Measurements from ENCODE around the gene FSTL3. TPM values are rescaled to one million over a fixed set of nuclear protein-coding genes. Genes with fewer than 3 reads are reported as not detected.

Gene FSTL3
- total RNA-seq, 1 experiment from 2014 or later = 32.5 TPM

DNA sequence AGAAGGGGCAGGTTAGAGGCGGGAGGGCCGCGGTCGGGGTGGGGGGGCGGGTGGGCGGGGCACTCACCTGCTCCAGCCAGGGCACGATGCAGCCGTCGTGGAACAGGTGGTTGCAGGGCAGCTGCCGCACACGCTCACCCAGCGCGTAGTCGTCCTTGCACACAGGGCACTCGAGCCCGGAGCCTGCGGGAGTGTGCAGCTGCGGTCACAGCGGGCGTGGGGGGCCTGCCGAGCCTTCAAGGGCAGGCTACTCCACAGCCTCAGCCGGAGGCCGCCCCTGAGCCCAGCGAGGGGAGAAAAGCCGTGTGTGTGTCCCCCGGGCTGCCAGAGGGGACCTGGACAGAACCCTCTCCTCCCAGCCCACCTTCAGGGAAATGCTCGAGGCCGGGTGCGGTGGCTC is 27.9 kb upstream of the FSTL3 start:
- no peak overlapping the region for H3K4me3 ChIP-seq (ENCODE audit: low read depth in 2 of 2, low read length in 2 of 2)
- H3K9me3 ChIP-seq (ENCODE audit: control insufficient read depth, insufficient read depth, low read depth, low read length) = no peaks in the 10 kb centered on the region
- TF ChIP-seq SIN3A (IDR thresholded peaks at IDR 0.05; ENCODE audit: borderline replicate concordance, insufficient read depth, low read depth, low read length) = no peak
- no peak for TF ChIP-seq TCF7L2 (IDR thresholded peaks at IDR 0.05; ENCODE audit: low read depth, low read length)
- TF ChIP-seq POLR2AphosphoS5 (IDR thresholded peaks at IDR 0.05; ENCODE audit: low read depth, low read length) = no peak
- TF ChIP-seq, protein P1, sequence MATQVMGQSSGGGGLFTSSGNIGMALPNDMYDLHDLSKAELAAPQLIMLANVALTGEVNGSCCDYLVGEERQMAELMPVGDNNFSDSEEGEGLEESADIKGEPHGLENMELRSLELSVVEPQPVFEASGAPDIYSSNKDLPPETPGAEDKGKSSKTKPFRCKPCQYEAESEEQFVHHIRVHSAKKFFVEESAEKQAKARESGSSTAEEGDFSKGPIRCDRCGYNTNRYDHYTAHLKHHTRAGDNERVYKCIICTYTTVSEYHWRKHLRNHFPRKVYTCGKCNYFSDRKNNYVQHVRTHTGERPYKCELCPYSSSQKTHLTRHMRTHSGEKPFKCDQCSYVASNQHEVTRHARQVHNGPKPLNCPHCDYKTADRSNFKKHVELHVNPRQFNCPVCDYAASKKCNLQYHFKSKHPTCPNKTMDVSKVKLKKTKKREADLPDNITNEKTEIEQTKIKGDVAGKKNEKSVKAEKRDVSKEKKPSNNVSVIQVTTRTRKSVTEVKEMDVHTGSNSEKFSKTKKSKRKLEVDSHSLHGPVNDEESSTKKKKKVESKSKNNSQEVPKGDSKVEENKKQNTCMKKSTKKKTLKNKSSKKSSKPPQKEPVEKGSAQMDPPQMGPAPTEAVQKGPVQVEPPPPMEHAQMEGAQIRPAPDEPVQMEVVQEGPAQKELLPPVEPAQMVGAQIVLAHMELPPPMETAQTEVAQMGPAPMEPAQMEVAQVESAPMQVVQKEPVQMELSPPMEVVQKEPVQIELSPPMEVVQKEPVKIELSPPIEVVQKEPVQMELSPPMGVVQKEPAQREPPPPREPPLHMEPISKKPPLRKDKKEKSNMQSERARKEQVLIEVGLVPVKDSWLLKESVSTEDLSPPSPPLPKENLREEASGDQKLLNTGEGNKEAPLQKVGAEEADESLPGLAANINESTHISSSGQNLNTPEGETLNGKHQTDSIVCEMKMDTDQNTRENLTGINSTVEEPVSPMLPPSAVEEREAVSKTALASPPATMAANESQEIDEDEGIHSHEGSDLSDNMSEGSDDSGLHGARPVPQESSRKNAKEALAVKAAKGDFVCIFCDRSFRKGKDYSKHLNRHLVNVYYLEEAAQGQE (IDR thresholded peaks at IDR 0.05; ENCODE audit: insufficient read depth in 1 of 2, low read depth in 2 of 2, low read length in 1 of 2) = no peak
- TF ChIP-seq, protein P2, sequence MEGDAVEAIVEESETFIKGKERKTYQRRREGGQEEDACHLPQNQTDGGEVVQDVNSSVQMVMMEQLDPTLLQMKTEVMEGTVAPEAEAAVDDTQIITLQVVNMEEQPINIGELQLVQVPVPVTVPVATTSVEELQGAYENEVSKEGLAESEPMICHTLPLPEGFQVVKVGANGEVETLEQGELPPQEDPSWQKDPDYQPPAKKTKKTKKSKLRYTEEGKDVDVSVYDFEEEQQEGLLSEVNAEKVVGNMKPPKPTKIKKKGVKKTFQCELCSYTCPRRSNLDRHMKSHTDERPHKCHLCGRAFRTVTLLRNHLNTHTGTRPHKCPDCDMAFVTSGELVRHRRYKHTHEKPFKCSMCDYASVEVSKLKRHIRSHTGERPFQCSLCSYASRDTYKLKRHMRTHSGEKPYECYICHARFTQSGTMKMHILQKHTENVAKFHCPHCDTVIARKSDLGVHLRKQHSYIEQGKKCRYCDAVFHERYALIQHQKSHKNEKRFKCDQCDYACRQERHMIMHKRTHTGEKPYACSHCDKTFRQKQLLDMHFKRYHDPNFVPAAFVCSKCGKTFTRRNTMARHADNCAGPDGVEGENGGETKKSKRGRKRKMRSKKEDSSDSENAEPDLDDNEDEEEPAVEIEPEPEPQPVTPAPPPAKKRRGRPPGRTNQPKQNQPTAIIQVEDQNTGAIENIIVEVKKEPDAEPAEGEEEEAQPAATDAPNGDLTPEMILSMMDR (IDR thresholded peaks at IDR 0.05) = no peak
- in situ Hi-C loops (cut with HindIII; ENCODE audit: low pct_unique_long_range_greater_than_20kb, low sequenced_read_pairs) (no loop called here), intact Hi-C loops (cut with micrococcal nuclease; ENCODE audit: unreplicated experiment) (no loop called here)
- no TSS peak for BruUV-seq (replicated peaks)
- H3K27ac ChIP-seq (ENCODE audit: low read length) = no peak overlapping the region
- DNase-seq (ENCODE audit: low read depth, low spot score) (no peak), ATAC-seq (no peak)
- no peaks in the 10 kb centered on the region; the same call in none of the 2 replicates for H3K36me3 ChIP-seq (ENCODE audit: control insufficient read depth, insufficient read depth, low read length)
- no peaks in the 10 kb centered on the region for H3K27me3 ChIP-seq (ENCODE audit: control insufficient read depth, insufficient read depth, low read length)
- POLR2A ChIA-PET = no interaction called here
- CTCF ChIA-PET = no interaction called here
- H3K4me1 ChIP-seq (ENCODE audit: control insufficient read depth, insufficient read depth, low read length) = no peaks in the 10 kb centered on the region

DNA sequence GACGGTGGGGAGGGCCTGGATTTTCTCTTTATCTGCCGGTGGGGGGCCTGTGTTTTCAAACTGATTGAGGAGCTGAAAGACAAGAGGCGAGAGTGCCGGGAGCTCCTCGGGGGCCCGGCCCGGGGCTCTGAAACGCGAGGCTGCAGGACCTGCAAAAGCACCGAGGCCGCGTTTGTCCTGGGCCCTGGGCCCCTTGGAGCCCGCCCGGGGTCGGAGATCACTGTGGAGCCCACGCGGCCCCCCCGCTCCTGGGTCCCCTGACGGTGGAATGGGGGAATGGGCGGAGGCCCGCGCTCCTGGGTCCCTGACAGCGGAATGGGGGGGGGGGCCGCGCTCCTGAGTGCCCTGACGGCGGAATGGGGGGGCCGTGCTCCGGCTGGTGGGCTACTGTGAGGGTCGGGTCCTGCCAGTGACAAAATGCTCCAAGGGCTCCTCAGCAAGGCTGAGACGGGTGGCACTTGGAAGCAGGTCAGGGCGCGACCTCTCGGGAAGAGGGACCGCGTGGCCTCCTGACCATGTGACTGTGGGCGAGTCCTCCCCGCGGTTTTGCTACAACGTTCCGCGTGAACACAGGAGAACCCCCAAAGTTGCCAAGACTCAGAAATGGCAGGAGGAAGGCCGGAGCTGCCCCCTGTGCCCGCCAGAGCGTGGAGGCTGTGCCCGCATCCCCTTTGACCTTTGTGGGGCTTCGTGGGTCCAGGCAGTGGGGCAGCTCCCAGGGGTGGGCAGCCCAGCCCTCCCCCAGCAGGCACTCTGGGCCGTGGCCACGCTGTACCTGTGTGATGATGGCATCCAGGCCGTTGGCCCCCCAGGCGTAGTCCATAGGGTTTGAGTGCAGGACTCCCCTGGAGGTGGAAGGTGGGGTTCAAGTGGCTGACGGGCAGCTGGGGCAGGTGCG is 27.0 kb upstream of the FSTL3 start:
- Histone ChIP-seq H3K4me1 (ENCODE audit: control insufficient read depth, insufficient read depth, low read length) (no peaks in the 10 kb centered on the region), H3K36me3 (ENCODE audit: control insufficient read depth, insufficient read depth, low read length) (no peaks in the 10 kb centered on the region; the same call in none of the 2 replicates), H3K9me3 (ENCODE audit: control insufficient read depth, insufficient read depth, low read depth, low read length) (no peaks in the 10 kb centered on the region), H3K27me3 (ENCODE audit: control insufficient read depth, insufficient read depth, low read length) (no peaks in the 10 kb centered on the region), H3K4me3 (ENCODE audit: low read depth in 2 of 2, low read length in 2 of 2) (no peak overlapping the region), H3K27ac (ENCODE audit: low read length) (no peak overlapping the region)
- in situ Hi-C loops (cut with HindIII; ENCODE audit: low pct_unique_long_range_greater_than_20kb, low sequenced_read_pairs) (no loop called here), intact Hi-C loops (cut with micrococcal nuclease; ENCODE audit: unreplicated experiment) (no loop called here)
- DNase-seq (ENCODE audit: low read depth, low spot score) (no peak), ATAC-seq (no peak)
- POLR2A ChIA-PET = no interaction called here
- TF ChIP-seq, protein P1 (IDR thresholded peaks at IDR 0.05; ENCODE audit: insufficient read depth in 1 of 2, low read depth in 2 of 2, low read length in 1 of 2) = no peak
- TF ChIP-seq SIN3A (IDR thresholded peaks at IDR 0.05; ENCODE audit: borderline replicate concordance, insufficient read depth, low read depth, low read length) = no peak
- no peak for TF ChIP-seq POLR2AphosphoS5 (IDR thresholded peaks at IDR 0.05; ENCODE audit: low read depth, low read length)
- TF ChIP-seq, protein P2 (IDR thresholded peaks at IDR 0.05) = no peak
- TF ChIP-seq TCF7L2 (IDR thresholded peaks at IDR 0.05; ENCODE audit: low read depth, low read length) = no peak
- CTCF ChIA-PET = no interaction called here
- no TSS peak for BruUV-seq (replicated peaks)

Measured in Panc1 (cell line).